HG02623 (cell line): ENCODE data around the gene GDF7.

Experiments
- ATAC-seq: cut with Tn5 transposase; IDR thresholded peaks from one replicate; pipeline ENCODE4 v1.9.1; 2021; ENCODE audit warnings: moderate library complexity; ENCODE audit not compliant: unreplicated experiment

GDF7 gene

DNA sequence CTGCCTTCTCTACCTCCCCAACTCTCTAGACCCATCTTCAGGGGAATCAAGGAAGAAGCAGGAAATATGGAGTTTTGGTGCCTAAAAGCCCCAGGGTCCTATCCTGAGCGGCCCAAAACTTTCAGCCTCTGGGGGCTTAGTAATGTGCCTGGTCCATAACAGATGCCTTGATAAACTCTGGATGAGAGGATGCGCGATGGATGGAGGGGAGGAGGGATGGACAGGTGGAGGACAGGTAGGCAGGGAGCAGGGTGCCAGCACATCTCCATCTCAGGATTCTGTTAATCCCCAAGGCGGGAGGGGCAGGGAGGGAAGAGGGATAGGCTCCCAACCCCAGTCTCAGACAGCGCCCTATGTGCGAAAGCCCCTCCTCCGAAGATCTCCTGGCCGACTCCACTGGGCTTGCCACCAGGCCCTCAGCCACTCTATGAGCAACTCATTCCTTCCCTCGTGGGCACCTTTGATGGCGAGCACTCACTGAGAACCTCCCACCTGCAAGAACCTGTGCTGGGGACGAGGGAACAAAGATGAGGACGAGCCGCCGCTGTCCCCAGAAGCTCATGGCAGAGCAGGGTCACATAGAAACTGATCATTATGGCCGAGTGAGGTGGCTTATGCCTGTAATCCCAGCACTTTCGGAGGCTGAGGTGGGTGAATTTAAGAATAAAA, 39.1 kb upstream of the GDF7 start:
- ATAC-seq: no peak

DNA sequence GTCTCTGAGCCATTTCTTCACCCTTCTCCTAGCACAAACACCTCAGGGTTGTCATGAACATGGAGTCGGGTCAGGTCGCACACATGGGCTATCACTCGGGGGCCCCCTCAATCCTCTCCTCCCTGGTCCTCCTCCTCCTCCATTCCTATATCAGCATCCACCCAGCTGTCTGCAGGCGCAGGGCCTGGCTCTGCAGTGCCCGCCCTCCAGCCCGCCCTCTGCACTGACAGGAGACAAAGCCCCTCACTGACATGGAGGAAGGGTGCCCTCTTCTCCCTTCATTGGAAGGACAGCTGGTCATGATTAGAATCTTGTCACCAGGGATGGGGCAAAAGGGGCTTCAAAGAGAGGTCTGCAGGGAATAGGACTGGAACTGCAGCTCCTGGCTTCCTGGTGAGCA, 37.8 kb upstream of the GDF7 start:
- ATAC-seq: no peak

DNA sequence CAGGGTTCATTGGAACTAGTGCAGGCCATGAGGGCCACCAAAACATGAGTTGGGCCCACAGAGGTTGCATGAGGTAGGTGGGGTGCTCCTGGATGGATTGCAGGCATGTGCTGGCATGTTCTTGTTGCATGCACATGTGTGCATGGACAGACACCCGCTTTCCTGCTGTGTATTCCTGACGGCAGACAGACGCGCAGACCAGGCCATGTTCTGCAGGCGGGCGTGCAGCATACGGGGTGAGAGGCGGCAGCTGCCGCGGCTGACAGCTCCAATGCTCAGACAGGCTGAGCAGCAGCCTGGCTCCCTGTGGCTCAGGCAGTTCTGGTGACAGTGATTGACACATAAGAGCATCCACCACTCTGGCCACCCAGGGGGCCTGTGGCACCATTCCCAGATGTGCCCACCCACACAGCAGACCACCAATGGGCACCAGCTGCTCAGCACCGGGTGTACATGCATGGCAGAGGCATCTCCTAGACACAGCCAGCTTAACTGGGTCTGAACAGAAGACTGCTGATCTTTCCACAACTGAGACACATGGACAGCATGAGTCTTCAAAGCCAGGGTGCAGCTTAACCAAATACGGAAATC, 37.3 kb upstream of the GDF7 start:
- no peak for ATAC-seq

DNA sequence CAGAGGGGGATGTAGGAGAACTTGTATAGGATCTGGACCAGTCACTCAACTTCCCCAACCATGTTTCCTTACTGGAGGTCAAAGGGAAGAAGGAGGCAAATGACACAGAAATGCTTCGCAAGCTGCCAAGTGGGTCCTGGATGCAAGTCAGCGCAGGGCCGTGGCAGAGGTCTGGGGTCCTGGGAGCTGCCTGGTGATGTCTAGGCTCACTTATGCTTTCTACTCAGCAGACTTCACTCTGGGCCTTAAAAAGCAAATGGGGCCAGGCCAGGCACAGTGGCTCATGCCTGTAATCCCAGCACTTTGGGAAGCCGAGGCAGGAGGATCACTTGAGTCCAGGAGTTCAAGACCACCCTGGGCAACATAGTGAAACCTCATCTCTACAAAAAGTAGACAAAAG, 36.0 kb upstream of the GDF7 start:
- ATAC-seq: no peak

DNA sequence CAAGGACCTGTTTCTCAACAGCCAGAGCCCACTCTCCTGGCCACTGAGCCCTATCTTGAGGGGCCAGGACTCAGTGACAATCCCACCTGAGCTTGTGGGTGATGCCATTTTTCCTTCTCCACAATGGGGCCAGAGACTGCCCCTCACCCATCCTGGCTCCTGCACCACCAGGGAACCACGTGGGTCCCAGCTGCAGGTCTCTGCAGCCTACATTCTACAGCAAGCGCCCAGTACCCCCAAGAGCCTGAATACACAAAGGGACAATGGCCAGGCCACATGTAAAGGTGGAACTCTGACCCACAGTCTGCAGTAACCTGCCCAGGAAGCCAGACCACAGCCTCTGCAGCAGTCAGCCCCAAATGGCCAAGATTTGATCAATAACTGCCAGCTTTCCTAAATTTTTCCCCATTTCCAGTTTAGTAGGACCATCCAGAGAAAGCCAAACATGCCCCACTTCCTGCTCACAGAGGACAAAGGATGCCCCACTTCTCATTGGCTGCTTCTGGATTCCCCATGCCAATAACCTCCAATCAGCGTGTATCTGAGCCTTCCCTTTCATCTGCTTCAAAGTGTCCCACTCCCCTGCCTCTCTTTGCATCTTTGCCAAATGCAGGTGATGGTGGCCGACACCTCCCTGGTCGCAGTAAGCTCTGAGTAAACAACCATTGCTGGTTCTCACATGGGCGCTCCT, 35.2 kb upstream of the GDF7 start:
- ATAC-seq: no peak

DNA sequence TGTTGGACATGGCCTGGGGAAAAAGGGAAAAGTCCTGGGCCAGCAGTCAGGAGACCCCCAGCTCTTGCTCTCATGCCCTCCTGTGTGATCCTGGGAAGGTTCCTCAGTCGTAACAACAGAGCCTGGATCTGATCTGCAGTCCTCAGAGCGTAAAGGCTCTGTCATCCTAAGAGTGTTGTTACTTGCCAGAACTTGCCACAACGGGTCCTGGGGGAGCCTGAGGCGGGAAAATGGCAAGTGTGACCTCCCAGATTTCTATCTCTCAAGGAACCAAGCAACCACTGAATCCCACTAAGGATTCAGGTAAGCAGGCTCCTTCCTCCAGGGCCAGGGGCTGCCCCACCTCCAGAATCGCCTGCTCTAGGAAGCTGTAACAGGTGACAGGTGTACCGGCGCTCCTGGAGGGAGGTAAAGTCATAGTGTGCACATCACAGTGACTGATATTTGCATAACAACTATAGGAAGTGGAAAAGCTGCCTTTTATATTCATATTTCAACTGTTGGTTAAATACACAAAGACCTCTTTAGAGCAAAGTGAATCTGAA, 34.4 kb upstream of the GDF7 start:
- no peak for ATAC-seq

DNA sequence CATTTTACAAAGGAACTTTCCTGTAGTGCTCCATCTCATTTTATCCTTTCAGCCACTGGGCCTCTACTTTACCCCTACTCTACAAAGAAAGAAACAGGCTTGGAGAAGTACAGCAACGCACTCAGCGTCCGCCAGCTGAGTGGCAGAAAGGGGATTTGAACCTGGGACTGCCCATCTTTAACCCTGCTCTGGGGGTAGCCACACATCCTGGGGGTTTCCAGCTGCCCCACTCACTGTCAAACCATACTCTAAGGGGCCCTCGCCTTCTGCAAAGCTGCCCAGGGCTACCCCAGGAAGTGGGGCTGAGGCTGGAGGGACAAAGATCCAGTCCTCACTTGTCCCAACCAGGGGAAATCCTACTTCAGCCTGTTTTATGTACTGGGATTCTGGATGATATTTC, 33.9 kb upstream of the GDF7 start:
- ATAC-seq: no peak

DNA sequence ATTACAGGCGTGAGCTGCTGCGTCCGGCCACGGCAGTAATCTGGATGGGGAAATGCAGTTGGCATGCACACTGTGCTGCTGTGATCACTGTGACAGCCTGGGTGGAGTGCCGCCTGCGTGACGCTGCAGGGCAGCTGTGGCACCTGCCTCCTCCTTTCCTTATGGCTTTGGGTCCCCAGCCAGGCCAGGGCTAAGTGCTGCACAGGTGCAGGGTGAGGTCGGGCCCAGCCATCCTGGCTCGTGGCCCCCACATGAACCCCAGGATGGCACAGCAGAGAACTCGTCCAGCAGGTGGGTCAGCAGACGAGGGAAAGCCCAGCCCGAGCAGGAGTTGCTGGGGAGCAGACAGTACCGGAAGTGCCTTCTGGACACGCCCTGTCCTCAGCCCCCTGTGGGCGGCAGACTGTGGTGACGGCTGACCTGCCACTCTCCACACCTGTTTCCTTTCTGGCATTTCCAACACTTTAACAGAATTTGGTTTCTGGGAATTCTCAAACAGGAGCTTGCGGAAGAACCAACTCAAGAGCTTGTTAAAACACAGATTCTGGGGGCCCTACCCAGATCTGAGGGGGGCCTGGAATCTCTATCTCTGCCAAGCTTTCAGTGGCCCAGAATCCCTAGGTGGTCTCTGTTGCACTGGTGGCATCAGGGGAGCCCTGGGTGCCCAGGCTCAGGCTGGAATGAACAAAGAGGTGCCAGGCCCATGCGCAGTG, 33.0 kb upstream of the GDF7 start:
- ATAC-seq: no peak

DNA sequence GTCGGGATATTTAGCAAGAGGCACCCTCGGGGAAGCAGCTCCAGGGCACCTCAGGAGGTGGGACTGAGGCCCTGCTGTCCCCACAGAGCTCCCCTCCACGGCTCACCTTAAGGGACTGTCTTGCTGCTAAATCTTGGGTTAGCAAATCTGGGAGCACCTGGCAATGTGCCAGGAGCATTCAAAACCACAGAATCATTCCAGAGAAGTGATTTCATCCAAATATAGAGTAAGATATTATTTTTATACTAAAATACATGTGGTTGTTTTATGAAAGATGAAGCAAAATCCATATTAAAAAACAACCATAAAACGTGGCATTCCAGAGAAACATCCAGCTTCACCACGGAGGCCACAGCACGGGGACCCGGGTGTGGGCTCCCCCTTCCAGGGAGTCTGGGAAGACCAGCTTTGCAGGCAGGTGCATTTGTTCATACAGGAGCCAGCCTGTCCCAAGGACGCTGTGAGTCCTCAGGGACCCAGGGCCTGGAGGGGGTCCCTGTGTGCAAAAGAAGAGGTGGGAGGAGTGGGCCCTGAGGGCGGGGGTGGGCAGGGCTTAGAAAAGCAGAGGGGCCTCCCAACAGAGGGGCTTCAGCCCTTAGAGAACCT, 32.3 kb upstream of the GDF7 start:
- ATAC-seq: no peak

DNA sequence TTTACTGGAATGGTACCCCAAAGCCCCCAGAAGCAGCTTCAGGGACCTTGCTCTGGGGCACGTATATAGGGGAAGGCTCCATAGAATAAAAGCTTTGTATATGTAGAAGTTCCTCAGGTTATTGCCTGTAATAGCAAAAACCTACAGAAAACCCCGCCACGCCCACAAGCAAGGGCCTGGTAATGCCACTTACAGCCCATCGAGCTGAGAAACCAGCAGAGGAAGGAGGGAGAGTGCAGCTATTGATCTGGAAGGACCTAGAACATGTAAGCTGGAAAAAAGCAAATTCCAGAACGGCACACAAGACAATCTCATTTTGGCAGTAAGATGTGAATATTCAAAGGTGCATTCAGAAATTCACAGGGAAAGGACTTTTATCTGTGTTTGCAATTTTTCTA, 31.8 kb upstream of the GDF7 start:
- no peak for ATAC-seq

DNA sequence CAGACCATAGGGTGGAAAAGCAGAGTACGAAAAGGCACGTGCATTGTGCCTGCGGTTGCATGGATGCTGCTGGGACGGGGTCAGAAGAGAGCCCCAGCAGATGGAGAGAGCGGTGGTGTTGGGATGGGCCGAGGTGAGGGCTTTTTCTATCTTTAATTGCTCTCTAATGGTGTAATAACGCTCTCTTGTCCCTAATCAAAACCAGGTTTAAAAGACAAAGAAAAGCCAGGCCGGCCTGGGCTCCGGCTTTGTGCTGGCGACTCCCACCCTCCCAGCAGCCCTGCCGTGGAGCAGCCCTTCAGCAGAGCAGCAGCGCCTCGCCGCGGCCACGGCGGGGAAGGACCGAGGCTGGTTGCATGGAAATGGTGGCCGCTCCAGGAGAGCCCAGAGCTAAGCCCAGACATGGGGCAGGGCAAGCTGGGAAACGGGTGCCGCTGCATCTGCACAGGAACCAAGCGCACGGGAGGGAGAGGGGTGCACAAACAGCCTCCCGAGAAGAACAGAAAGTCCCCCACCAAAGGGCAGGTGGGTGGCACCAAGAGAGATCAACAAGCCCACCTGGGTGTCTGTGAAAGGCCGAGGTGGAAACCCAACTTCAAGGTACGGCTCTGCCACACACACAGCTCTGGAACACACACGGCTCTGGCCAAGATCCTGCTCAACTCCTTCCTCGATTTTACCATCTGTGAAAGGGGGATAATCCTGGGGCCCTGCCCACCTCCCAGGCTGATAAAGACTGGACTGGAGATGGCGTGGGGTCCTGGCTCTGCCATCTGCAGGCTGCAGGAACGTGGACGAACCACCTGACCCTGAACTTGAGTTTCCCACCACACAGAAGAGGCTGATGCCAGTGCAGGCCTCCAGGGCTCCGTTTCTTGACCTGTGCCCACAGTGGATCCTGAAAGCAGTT, 31.0 kb upstream of the GDF7 start:
- ATAC-seq: no peak

DNA sequence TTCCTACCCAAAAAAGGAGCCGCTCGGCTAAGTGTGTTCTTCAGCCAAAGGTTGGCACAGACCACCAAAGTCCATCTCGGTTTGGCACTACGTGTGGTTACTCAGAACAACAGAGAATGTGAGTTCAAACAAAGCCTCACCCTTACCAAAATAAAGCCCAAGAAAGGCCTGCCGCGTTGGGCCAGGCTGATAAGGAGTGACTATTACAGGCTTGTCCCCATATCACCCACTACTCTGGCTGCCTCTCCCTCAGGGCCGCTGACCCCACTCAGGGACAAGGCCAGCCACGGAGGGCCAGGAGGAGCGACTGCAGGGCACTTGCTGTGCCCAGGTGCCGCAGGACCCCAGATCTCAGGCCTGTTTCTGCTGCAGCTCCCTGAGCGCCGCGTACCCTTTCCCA, 29.8 kb upstream of the GDF7 start:
- no peak for ATAC-seq

DNA sequence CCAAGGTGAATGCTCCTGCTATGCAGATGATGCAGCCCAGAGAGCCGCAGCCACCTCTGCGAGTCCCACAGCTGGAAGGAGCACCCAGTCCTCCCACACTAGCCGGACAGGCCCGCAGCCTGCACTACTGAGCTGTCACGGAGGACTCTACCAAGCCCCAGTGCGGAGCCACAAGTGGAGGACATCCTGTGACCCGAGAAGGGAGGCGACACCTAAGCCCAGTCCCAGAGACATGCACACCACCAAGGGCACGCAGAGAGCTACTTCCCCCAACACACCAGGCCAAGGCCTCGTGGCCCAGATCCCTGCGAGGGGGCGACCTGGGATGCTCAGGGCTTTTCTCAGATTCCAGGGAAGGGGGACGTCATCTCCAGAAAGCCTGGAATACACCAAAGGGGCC, 28.9 kb upstream of the GDF7 start:
- ATAC-seq: no peak

DNA sequence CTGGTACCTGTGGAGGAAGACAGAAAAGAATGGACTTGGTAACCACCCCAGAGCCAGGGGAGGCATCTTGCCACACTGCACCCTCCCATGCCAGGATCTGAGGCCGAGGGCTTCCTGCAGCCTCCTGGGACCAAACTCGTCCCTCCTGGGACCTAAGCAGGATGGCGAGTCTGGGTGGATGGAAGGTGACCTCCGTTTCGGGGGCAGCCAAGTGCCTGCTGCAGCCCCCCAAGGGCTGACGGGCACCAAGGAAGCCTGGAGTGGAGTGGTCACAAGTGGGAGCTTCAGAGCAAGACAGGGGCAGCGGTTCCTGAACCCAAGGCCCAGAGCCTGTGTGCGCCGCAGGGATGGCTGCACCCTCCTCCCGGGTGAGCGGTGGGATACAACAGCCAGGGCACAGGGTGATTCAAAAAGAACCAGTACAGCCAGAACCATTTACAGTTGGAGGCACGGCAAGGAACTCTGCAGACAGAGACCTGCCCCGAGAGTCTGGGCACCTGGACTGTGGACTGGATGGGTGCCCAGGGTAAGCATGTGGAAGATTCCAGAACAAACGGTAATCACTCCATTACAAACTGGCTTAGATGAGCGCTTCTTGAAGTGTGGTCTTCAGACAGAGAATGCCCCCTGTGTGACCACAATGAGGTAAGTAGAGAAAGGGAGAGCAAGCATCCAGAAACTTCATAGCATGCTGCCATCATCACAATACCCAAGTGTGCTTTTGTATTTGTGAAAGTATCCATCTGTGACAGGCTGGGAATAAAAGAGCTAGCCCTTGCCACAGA, 28.1 kb upstream of the GDF7 start:
- no peak for ATAC-seq

DNA sequence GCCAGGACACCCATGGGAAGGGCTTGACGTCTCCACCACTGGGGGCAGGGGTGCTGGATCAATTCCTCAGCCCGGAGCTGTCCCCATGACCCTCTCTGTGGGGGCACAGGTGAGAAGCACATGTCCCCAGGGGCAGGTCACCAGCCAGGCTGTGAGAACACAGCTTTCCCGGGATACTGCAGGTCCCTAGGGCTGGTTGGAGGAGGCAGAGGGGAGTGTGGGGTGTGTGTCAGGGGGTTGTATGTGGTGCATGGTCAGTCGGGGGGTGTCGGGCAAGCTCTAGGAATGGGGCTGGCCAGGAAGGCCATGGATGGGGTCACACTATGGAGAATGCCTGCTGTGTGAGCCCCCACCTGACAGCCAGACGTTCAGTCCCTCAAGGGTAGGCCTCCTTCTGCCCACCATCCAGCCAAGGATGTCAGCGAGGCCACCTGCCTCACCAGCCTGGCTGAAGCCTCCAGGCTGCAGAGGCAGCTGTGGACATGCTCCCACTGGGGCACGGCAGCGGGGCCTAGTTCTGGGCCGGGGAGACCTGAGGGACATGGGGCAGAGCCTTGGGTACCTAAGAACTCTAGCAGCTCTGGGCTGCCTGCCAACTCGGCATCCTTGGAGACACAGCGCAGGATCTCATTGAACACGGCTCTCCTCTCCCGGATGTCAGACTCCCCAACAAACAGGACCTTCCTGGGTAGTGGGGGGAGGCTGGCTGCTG, 26.4 kb upstream of the GDF7 start:
- ATAC-seq: no peak

DNA sequence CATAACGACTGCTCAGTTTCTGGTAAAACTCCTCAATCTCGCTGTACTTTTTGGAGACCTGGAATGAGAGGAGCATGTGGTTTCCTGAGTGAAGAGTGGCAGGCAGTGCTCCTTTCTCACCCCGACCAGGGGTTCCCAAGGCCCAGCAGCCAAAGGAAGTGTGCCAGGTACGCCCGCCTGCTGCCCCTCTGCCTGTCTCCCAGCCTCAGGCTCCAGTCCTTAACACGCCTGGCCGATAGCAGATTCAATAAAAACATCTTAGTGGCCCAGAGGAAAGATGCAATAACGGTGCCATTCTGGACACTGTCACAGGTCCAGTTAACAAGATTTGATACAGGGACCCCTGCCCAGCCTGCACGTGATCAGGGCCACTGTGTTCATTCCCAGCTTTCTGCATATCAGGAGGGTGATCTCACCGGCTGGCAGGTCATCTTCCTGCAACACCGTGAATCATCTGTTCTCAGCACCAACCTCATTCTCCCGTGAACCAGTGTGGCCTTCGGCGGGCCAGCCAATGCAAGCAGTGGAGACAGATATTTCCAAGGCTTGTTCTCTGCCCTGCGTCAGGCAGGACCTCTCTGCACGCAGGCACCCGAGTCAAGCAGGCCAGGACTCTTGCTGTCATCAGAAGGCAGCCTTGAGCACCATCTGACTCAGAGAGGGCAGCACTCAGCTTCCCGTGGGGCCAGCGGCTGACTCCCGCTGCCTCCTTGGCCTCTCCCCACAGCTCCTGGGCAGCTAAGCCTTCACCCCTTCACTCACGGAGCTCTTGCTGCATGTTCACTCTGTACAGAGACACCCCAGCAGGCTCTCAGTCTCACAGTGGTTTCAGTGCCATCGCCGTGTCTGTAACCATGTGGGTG, 25.6 kb upstream of the GDF7 start:
- no peak for ATAC-seq

DNA sequence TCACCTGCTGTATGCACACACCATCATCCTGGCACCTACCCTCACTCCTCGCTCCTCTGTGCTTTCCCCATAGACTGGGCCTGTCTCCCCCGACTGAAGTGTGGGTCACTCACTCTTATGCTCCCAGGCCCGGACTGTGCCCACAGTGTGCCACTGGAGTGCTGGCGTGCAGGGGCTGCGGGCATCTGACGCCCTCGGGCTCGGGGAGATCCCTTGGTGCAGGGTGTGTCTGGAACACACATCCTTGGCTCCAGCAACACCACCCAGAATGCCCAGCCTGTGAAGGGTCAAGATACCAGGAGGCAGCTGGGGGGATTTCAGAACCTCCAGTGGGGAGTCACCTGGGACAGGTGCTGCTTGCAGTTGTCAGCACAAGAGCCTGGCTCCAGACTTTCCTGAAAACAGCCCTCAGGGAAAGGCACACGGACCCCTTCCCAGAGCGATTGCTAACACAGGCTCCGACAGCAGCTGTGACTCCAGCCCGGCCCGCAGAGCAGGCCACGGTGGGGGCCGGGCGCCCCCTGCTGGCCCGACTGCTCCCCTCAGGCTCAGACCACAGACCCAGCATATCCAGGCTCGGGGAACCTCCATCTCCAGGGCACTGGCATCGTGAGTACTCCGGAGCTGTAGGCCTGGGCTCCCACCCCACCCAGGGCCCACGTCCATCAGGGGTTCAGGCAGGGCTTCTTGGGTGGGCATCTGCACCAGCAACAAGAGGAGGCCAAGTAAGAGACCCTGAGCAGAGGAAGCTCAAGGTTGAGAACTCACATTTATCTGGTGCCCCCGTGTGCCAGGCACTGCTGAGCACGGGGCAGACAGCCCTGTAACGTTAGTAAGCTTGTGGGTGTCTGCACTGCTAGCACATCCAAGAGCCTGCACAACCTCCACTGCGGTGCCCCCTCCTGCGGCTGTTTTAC, 24.6 kb upstream of the GDF7 start:
- ATAC-seq: peak; percentile 91
